K562 (cell line): ENCODE measurements around the gene SLC25A51. TPM values are rescaled to one million over a fixed set of nuclear protein-coding genes. Genes with fewer than 3 reads are reported as not detected.

Experiments used
- CHD7 ChIP-seq: fragments of 200-600 bp; sonication (generic); IDR thresholded peaks from one replicate; pipeline ENCODE4 v1.6.1; 2012; ENCODE audit warnings: mild to moderate bottlenecking, low read depth, low read length, inconsistent platforms
- CUX1 ChIP-seq: fragments of 200-800 bp; sonication (Bioruptor generic); IDR thresholded peaks from 2 replicates; pipeline ENCODE4 v1.6.1; 2016; ENCODE audit warnings: missing genetic modification characterization, missing compliant biosample characterization
- DNMT1 ChIP-seq: fragments of 450-650 bp; IDR thresholded peaks from 2 replicates; pipeline ENCODE4 v1.6.1; 2016; ENCODE audit warnings: antibody characterized with exemption, mild to moderate bottlenecking
- L3MBTL2 ChIP-seq: fragments of 450-650 bp; IDR thresholded peaks from 2 replicates; pipeline ENCODE4 v1.6.1; 2016; ENCODE audit warnings: mild to moderate bottlenecking, moderate library complexity
- MED1 ChIP-seq: sonication (generic); formaldehyde crosslinking; IDR thresholded peaks from 2 replicates; pipeline ENCODE4 v1.8.1; 2023; ENCODE audit warnings: missing genetic modification reagents, borderline replicate concordance
- NRF1 ChIP-seq, 2 experiments: fragments of 450-650 bp; IDR thresholded peaks in 1 of 2; conservative IDR thresholded peaks in 1 of 2; 2 replicates each; pipeline ENCODE4 v1.6.1; 2014; ENCODE audit warnings: mild to moderate bottlenecking in 2 of 2
- PTTG1 ChIP-seq: fragments of 450-650 bp; IDR thresholded peaks from 2 replicates; pipeline ENCODE4 v1.6.1; 2016; ENCODE audit warnings: low read depth, mild to moderate bottlenecking, missing genetic modification characterization, missing compliant biosample characterization
- STAG1 ChIP-seq: sonication (generic); formaldehyde crosslinking; IDR thresholded peaks from 2 replicates; pipeline ENCODE4 v1.5.0; 2020; ENCODE audit warnings: missing genetic modification reagents, borderline replicate concordance
- TGIF2 ChIP-seq: sonication (generic); formaldehyde crosslinking; IDR thresholded peaks from 2 replicates; pipeline ENCODE4 v1.8.1; 2022; ENCODE audit warnings: mild to moderate bottlenecking, missing genetic modification reagents, moderate library complexity
- ZBTB17 ChIP-seq: fragments of 450-650 bp; formaldehyde crosslinking; IDR thresholded peaks from 2 replicates; pipeline ENCODE4 v1.4.0; 2020; ENCODE audit warnings: mild to moderate bottlenecking
- ZNF316 ChIP-seq: fragments of 450-650 bp; IDR thresholded peaks from 2 replicates; pipeline ENCODE4 v1.6.1; 2016
- ZNF431 ChIP-seq: sonication (generic); formaldehyde crosslinking; IDR thresholded peaks from 2 replicates; pipeline ENCODE4 v1.8.0; 2022; ENCODE audit warnings: mild to moderate bottlenecking, missing genetic modification reagents
- ZNF717 ChIP-seq: fragments of 250-450 bp; sonication (Bioruptor Pico); IDR thresholded peaks from 2 replicates; pipeline ENCODE4 v1.5.0; 2021
- ZZZ3 ChIP-seq: fragments of 450-650 bp; IDR thresholded peaks from 2 replicates; pipeline ENCODE4 v1.6.1; 2016; ENCODE audit warnings: antibody characterized with exemption, mild to moderate bottlenecking, moderate library complexity
- polyA plus RNA-seq, 8 experiments: library from polyadenylated mRNA; depleted of rRNA in 4 of 8; stranded (reverse) in 5 of 8; unstranded in 3 of 8; fragments of >200 nt; fragmentation: Nextera tagmentation in 2 of 8; fragmentation: Illumina TruSeq in 1 of 8; extraction: Ambion mirVana in 2 of 8; extraction: Trizol in 1 of 8; gene quantifications; 2 replicates each; pipeline versions ENCODE4 v1.2.1 to v1.2.3, GENCODE V29; 2011 to 2014; ENCODE audit warnings: inconsistent platforms in 1 of 8, missing spikeins in 1 of 8
- total RNA-seq, 7 experiments: library from RNA; depleted of rRNA in 6 of 7; stranded (reverse); fragments of >200 nt in 6 of 7; fragmentation: Illumina TruSeq in 2 of 7; extraction: Trizol in 2 of 7; gene quantifications; 2 replicates each; pipeline versions ENCODE4 v1.2.1 to v1.2.3, GENCODE V29; 2011 to 2021; ENCODE audit warnings: low replicate concordance in 1 of 7

SLC25A51 gene
- total and polyA plus RNA-seq, 9 of the 15 experiments (the other 6 are each of a cell fraction or from before 2014, with no cell fraction given), result 9.1 to 40.7 (median 24.5) TPM

DNA sequence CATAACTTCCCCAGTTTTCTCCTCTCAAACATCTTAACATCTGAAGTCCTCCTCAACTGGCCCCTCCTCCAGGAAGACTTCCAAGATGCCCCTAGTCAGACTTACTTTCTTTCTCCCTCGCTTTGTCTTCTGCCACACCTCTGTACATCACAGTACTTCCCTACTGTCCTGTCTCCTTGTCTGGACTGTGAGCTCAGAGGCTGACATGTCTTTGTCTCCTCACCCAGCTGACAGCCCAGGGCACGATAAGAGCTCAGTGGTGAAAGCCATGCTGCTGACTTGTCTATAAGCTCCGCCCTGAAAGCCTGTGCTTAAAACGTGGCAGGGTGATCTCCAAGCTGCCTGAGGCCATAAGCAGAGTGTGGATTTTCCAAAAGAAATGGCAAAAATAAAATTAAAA, 33.0 kb upstream of the SLC25A51 start (continued):
- TF ChIP-seq CHD7, result no peak
- TF ChIP-seq ZNF431 (CRISPR knock-in tag), result no peak
- no peak for TF ChIP-seq ZNF717 (CRISPR knock-in tag)
- no peak for TF ChIP-seq CUX1
- TF ChIP-seq DNMT1, result no peak
- no peak for TF ChIP-seq MED1
- TF ChIP-seq ZZZ3, result no peak
- peak; percentile 29 to 44; a peak in 2 of 4 replicates for TF ChIP-seq NRF1 (conservative IDR thresholded peaks at IDR 0.05 in 1 of 2, IDR thresholded peaks at IDR 0.05 in 1 of 2)
- peak; percentile 41; the same call in 1 of the 2 replicates for TF ChIP-seq ZNF316
- TF ChIP-seq PTTG1 (tag), result no peak
- TF ChIP-seq L3MBTL2, result peak; percentile 64; the same call in 1 of the 2 replicates
- no peak for TF ChIP-seq TGIF2 (CRISPR knock-in tag)
- no peak for TF ChIP-seq ZBTB17 (CRISPR knock-in tag)
- TF ChIP-seq STAG1 (CRISPR knock-in tag), result no peak
